OCI-LY7 (cell line): ENCODE data around the gene ARPC2. TPM values are rescaled to one million over a fixed set of nuclear protein-coding genes. Genes with fewer than 3 reads are reported as not detected.

ENCODE experiments used
- BruUV-seq: library from RNA; stranded (reverse); fragments of 400-500 nt; replicated peaks from 2 replicates; lab custom pipeline; 2021; lab: Mats Ljungman, UMichigan
- CTCF ChIA-PET: fragments of 300-600 bp; sonication (Branson Sonifier 250); formaldehyde crosslinking; loops from one replicate; lab custom pipeline; 2022; ENCODE audit warnings: antibody characterized with exemption; ENCODE audit not compliant: unreplicated experiment; lab: Charles Lee
- POLR2A ChIA-PET: fragments of 300-600 bp; sonication (Branson Sonifier 250); formaldehyde crosslinking; loops from one replicate; lab custom pipeline; 2022; ENCODE audit warnings: antibody characterized with exemption; lab: Charles Lee
- DNase-seq: peaks from one replicate; pipeline ENCODE4 v3.0.0-alpha.2; 2015; ENCODE audit warnings: low spot score
- H2AFZ ChIP-seq: fragments of 200-600 bp; sonication (generic), shearing (Covaris generic); 2 replicates; pipeline ENCODE4 v1.6.1; 2014; ENCODE audit warnings: mild to moderate bottlenecking, antibody characterized with exemption, low read length, moderate library complexity
- H3K27ac ChIP-seq: fragments of 200-600 bp; sonication (generic); 2 replicates; pipeline ENCODE4 v1.5.1; 2014; ENCODE audit warnings: mixed run types, low read depth, mild to moderate bottlenecking, moderate library complexity, low read length, inconsistent platforms; ENCODE audit not compliant: poor library complexity, severe bottlenecking
- H3K36me3 ChIP-seq: fragments of 200-600 bp; sonication (generic); 2 replicates; pipeline ENCODE4 v1.6.1; 2014; ENCODE audit warnings: mild to moderate bottlenecking, antibody characterized with exemption, low read length, moderate library complexity, mixed read lengths; ENCODE audit not compliant: insufficient read depth
- H3K4me1 ChIP-seq: fragments of 200-600 bp; sonication (generic); 2 replicates; pipeline ENCODE4 v1.5.1; 2014; ENCODE audit warnings: mild to moderate bottlenecking, low read length; ENCODE audit not compliant: insufficient read depth, poor library complexity, severe bottlenecking
- H3K4me2 ChIP-seq: fragments of 200-600 bp; sonication (generic); 2 replicates; pipeline ENCODE4 v1.6.1; 2014; ENCODE audit warnings: mild to moderate bottlenecking, low read length
- H3K4me3 ChIP-seq: fragments of 200-600 bp; sonication (generic); 2 replicates; pipeline ENCODE4 v1.5.1; 2014; ENCODE audit warnings: mild to moderate bottlenecking, low read depth, low read length; ENCODE audit not compliant: poor library complexity, severe bottlenecking
- H3K79me2 ChIP-seq: fragments of 200-600 bp; sonication (generic); 2 replicates; pipeline ENCODE4 v1.6.1; 2016; ENCODE audit warnings: low read depth, mild to moderate bottlenecking, low read length, moderate library complexity, mixed read lengths; ENCODE audit not compliant: insufficient read depth
- H3K9me2 ChIP-seq: fragments of 200-600 bp; sonication (generic); 2 replicates; pipeline ENCODE4 v1.6.1; 2016; ENCODE audit warnings: mild to moderate bottlenecking, low read length, mixed read lengths; ENCODE audit not compliant: insufficient read depth
- H3K9me3 ChIP-seq: fragments of 200-600 bp; sonication (generic); 2 replicates; pipeline ENCODE4 v1.6.1; 2014; ENCODE audit warnings: mild to moderate bottlenecking, mixed run types, low read length, mixed read lengths
- H4K20me1 ChIP-seq: fragments of 200-600 bp; sonication (generic); 2 replicates; pipeline ENCODE4 v1.6.1; 2014; ENCODE audit warnings: mild to moderate bottlenecking, antibody characterized with exemption, low read length, moderate library complexity, mixed read lengths; ENCODE audit not compliant: insufficient read depth
- CTCF ChIP-seq: fragments of 200-600 bp; sonication (generic); conservative IDR thresholded peaks from 2 replicates; pipeline ENCODE4 v1.5.1; 2014; ENCODE audit warnings: mild to moderate bottlenecking, antibody characterized with exemption, low read length, moderate library complexity, mixed read lengths
- EZH2phosphoT487 ChIP-seq: fragments of 200-600 bp; sonication (generic); IDR thresholded peaks from 2 replicates; pipeline ENCODE4 v1.6.1; 2018; ENCODE audit warnings: low read depth, borderline replicate concordance, mild to moderate bottlenecking, mixed run types, antibody characterized with exemption, low read length, moderate library complexity, mixed read lengths
- intact Hi-C: fragments of 100-400 bp; cut with micrococcal nuclease; formaldehyde crosslinking; loops from one replicate; pipeline ENCODE4 v1.10.0; 2022; ENCODE audit not compliant: unreplicated experiment
- total RNA-seq, 2 experiments: library from RNA; depleted of rRNA in 1 of 2; stranded (reverse); fragments of >200 nt in 1 of 2; shearing (Covaris generic) in 1 of 2; gene quantifications; 2 replicates each; pipeline ENCODE4 v1.2.3, GENCODE V29; 2014 to 2022

The ARPC2 gene
- total RNA-seq, 2 experiments from 2014 or later, result 264 to 545 TPM

GRCh38 chr2:218233543-218233942, 16.6 kb downstream of the ARPC2 start:
- intact Hi-C loops, result no loop called here
- H3K9me2 ChIP-seq, result no peaks in the 10 kb centered on the region
- H3K4me2 ChIP-seq, result no peak overlapping the region
- peaks cover 26% of the 10 kb centered on the region; the same call in 1 of the 2 replicates for H3K79me2 ChIP-seq
- H3K27ac ChIP-seq, result no peak overlapping the region
- ChIA-PET POLR2A (interaction anchor here (1.0 kb wide), 1 partner anchor 12 kb away, joined by 3 read pairs; no protein-coding TSS in a partner anchor), CTCF (no interaction called here)
- DNase-seq, result no peak
- peaks cover 2% of the 10 kb centered on the region; the same call in 1 of the 2 replicates for H4K20me1 ChIP-seq
- no TSS peak for BruUV-seq
- TF ChIP-seq CTCF (no peak), EZH2phosphoT487 (no peak)
- H3K4me3 ChIP-seq, result no peak overlapping the region
- H3K9me3 ChIP-seq, result no peaks in the 10 kb centered on the region
- H2AFZ ChIP-seq, result no peak overlapping the region
- H3K36me3 ChIP-seq, result peaks cover 99% of the 10 kb centered on the region
- peaks cover 26% of the 10 kb centered on the region for H3K4me1 ChIP-seq

DNA sequence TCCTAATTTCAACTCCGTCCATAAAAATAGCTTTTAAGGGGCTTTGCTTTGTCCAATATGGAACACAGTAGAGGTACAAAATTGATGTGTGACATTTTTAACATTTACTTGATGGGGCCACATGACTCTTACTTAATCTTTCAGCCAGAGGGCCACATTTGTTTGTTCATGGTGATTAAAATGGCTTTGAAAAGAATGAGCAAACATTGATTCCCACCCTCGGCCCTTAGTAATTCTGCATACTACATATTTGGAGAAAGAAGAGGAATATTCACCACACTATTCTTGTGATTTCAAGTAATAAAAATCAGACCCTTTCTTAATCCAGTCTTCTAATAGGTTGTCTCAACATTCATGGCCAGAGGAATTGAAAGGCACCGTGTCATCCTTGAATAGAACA, 17.5 kb downstream of the ARPC2 start:
- H2AFZ ChIP-seq, result no peak overlapping the region
- DNase-seq, result no peak
- POLR2A ChIA-PET, result interaction anchor here (0.8 to 1.0 kb wide), 2 partner anchors 13 to 16 kb away, joined by 3 to 6 read pairs; no protein-coding TSS in a partner anchor
- no peak overlapping the region for H3K4me3 ChIP-seq
- TSS peak; percentile 21 for BruUV-seq
- CTCF ChIA-PET, result no interaction called here
- H3K4me1 ChIP-seq, result peaks cover 16% of the 10 kb centered on the region
- no peak overlapping the region for H3K27ac ChIP-seq
- TF ChIP-seq CTCF (no peak), EZH2phosphoT487 (no peak)
- H3K9me3 ChIP-seq, result no peaks in the 10 kb centered on the region
- H3K79me2 ChIP-seq, result peaks cover 18% of the 10 kb centered on the region; the same call in 1 of the 2 replicates
- H3K4me2 ChIP-seq, result no peak overlapping the region
- H3K36me3 ChIP-seq, result peaks cover 99% of the 10 kb centered on the region
- intact Hi-C loops, result no loop called here
- H3K9me2 ChIP-seq, result no peaks in the 10 kb centered on the region
- H4K20me1 ChIP-seq, result no peaks in the 10 kb centered on the region

- CTCF ChIA-PET, result no interaction called here
Measured at GRCh38 chr2:218235017-218235416, 18.0 kb downstream of the ARPC2 start.

More at GRCh38 chr2:218235017-218235416, 18.0 kb downstream of the ARPC2 start:
- Histone ChIP-seq H4K20me1 (no peaks in the 10 kb centered on the region), H3K9me2 (no peaks in the 10 kb centered on the region), H3K27ac (no peak overlapping the region), H3K4me1 (peaks cover 11% of the 10 kb centered on the region), H3K4me2 (no peak overlapping the region), H3K4me3 (no peak overlapping the region), H3K36me3 (peaks cover 99% of the 10 kb centered on the region), H2AFZ (no peak overlapping the region), H3K79me2 (peaks cover 13% of the 10 kb centered on the region; the same call in 1 of the 2 replicates), H3K9me3 (no peaks in the 10 kb centered on the region)
- TF ChIP-seq EZH2phosphoT487, result no peak
- TF ChIP-seq CTCF, result no peak
- POLR2A ChIA-PET, result interaction anchor here (0.6 to 0.8 kb wide), 2 partner anchors 17 to 459 kb away, joined by 4 to 6 read pairs; no protein-coding TSS in a partner anchor
- intact Hi-C loops, result no loop called here
- no peak for DNase-seq
- no TSS peak for BruUV-seq
